ENCODE data around the gene TEDC1. TPM values are rescaled to one million over a fixed set of nuclear protein-coding genes. Genes with fewer than 3 reads are reported as not detected.

The TEDC1 gene
- total RNA-seq, 1 donor from 2014 or later = 8.9 TPM

- peak; percentile 5 for ATAC-seq
These were observed 16.4 kb upstream of the TEDC1 start, which contains the start of gene CRIP2 for GRCh38 chr14:105474483-105475268. TSS of gene CRIP2 (plus strand) at chr14:105474821. CDS start at chr14:105474863, 42 bp downstream.

- ATAC-seq = peak; percentile 9
These were observed 15.6 kb upstream of the TEDC1 start for GRCh38 chr14:105475269-105476096.

GRCh38 chr14:105476097-105476830 is 14.8 kb upstream of the TEDC1 start:
- peak; percentile 10 for ATAC-seq

- no peak for ATAC-seq
These were observed 14.0 kb upstream of the TEDC1 start for GRCh38 chr14:105476831-105477659.

GRCh38 chr14:105477660-105478397 is 13.2 kb upstream of the TEDC1 start:
- ATAC-seq = no peak

GRCh38 chr14:105478398-105479251 is 12.4 kb upstream of the TEDC1 start:
- ATAC-seq = no peak

- ATAC-seq = no peak
These were observed 11.5 kb upstream of the TEDC1 start for GRCh38 chr14:105479431-105480158.

- ATAC-seq = no peak
These were observed 10.8 kb upstream of the TEDC1 start for GRCh38 chr14:105480199-105480746.

GRCh38 chr14:105480807-105481801 is 9.9 kb upstream of the TEDC1 start:
- ATAC-seq = peak; percentile 71

- peak; percentile 64 for ATAC-seq
These were observed 9.1 kb upstream of the TEDC1 start for GRCh38 chr14:105481886-105482457.

GRCh38 chr14:105482486-105483110 is 8.4 kb upstream of the TEDC1 start:
- ATAC-seq = no peak

GRCh38 chr14:105483300-105484068 is 7.6 kb upstream of the TEDC1 start:
- peak; percentile 31 for ATAC-seq

- ATAC-seq = no peak
These were observed 6.7 kb upstream of the TEDC1 start for GRCh38 chr14:105484069-105484996.

- ATAC-seq = no peak
These were observed 6.1 kb upstream of the TEDC1 start for GRCh38 chr14:105484997-105485393.

- no peak for ATAC-seq
These were observed 5.3 kb upstream of the TEDC1 start for GRCh38 chr14:105485739-105486162.
